RPMI7951 (cell line): ENCODE results near the gene RNF34. TPM values are rescaled to one million over a fixed set of nuclear protein-coding genes. Genes with fewer than 3 reads are reported as not detected.
A peak's percentile ranks its signal among the peaks of the same experiment; 100 is the strongest.
"Not testable (repeated sequence)": the region's sequence is repeated elsewhere in the genome, so short reads cannot be mapped to it uniquely, and the experiment has no call there.

Experiments
- DNase-seq: peaks from one replicate; pipeline ENCODE4 v3.0.0-alpha.2; 2012; ENCODE audit warnings: low read depth
- total RNA-seq: library from RNA; depleted of rRNA; stranded (reverse); fragments of >200 nt; shearing (Covaris generic); gene quantifications from 2 replicates; pipeline ENCODE4 v1.2.3, GENCODE V29; 2014; rRNA removed

The RNF34 gene, protein sequence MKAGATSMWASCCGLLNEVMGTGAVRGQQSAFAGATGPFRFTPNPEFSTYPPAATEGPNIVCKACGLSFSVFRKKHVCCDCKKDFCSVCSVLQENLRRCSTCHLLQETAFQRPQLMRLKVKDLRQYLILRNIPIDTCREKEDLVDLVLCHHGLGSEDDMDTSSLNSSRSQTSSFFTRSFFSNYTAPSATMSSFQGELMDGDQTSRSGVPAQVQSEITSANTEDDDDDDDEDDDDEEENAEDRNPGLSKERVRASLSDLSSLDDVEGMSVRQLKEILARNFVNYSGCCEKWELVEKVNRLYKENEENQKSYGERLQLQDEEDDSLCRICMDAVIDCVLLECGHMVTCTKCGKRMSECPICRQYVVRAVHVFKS
- 51.5 and 62.7 TPM in 2 replicates for total RNA-seq

DNA sequence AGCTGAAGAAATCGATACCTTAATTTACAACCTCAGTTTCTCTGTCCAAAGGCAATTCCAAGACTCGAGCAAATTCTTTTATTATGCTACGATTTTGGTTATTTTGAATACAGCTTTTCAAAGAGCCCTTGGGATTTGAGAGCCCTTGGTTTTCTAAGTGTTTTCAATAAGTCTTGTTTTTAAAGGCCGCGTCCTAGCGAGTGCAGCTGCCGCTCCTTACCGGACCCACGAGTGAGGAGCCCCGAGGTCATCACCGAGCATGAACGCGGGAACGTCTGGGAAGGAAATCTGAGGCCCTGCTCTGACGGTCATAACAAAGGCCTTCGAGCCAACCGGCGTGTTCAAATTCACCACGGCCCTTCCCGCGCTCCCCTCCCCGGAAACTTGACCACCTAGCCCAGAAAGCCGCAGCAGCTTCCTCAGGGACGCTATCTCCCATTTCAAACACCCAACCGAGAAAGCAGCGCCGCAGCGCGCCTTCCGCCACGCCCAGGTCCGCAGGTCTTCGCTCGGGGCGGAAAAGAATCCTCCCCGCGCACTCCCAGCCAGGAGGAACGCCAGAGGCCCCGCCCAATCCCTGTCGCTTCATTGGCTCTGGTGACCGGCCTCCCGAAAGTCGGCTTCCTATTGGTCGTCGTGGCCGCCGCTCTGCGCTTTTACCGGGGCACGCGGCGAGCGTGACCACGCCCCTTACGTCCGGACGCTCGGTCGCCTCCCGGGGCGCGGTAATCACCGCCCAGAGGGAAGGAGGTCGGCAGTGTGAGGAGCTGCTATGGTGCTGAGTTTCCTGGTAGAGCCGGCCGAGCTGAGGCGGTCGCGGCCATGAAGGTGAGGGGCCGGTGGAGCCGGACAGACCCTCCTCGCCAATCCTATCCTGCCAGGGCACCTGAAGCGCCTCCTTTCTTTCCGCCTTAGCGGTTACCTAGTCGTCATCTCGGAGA is at the start of gene RNF34:
RNF34 (plus strand) TSS at position 728 of the 941 bp plus-strand sequence; CDS start at position 823, 95 bp downstream.
- DNase-seq = peak; percentile 98

DNA sequence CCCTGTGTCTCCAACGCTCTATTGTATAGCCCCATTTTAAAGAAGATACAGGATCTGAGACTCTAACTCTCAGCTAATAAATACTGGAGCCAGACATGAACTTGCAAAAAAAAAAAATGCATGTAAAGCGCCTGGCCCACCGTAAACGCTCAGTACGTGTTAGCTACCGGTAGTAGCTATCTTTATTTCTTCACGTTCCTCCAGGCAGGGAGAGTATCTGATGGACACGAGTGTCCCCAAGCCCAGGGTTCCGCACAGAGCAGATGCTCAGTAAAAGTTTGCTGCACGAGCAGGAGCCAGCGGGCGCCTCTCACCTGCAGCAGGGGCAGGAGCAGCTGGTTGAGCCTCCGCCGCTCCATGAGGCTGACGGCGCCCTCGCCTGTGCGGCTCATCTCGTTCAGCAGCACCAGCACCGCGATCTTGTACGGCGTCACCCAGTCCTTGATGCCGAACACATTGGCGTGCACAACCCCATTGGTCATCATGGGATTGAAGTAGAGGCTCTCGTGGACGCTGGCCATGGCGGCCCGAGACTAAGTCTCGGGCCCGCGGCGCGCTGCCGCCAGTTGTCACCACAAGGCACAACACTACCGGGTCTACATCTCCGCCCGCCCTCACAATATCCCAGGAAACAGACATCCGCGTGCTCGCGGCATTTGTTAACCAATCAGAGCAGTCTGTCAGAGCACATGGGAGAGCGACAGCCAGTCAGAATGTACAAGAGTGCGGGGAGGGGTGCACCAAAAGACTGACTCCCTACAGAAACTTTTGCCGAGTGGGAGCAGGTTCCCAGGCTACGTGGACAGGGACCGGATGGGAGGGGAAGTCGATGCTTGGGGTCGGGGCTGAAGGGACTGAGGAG is 47.9 kb upstream of the RNF34 start, which contains the start of gene ANAPC5:
ANAPC5 (minus strand) TSS at position 592 of the 862 bp plus-strand sequence; CDS start at position 521, 71 bp downstream.
- peak; percentile 99 for DNase-seq

DNA sequence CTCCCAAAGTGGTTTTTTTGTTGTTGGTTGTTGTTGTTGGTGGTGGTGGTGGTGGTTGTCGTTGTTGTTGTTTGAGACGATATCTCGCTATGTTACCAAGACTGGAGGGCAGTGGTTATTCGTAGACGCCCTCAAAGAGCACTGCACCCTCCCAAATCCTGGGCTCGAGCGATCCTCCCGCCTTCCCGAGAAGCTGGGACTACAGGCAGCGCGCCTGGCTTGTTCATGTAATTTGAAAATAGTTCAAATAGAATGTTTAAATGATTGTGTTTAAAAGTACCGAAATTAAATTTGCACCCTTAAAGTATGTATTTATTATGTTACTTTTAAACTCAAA is 47.3 kb upstream of the RNF34 start:
- DNase-seq = no peak

DNA sequence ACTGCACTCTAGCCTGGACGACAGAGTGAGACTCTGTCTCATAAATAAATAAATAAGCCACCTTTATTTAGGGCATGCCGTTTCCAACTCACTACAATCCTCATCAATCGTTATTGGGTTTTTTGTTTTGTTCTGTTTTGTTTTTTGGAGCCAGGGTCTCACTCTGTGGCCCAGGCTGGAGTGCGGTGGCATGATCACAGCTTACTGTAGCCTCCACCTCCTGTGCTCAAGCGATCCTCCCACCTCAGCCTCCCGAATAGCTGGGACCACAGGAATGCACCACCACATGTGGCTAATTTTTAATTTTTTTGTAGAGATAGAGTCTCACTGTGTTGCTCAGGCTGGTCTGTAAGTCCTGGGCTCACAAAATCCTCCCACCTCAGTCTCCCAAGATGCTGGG is 44.1 kb upstream of the RNF34 start:
- DNase-seq = no peak

DNA sequence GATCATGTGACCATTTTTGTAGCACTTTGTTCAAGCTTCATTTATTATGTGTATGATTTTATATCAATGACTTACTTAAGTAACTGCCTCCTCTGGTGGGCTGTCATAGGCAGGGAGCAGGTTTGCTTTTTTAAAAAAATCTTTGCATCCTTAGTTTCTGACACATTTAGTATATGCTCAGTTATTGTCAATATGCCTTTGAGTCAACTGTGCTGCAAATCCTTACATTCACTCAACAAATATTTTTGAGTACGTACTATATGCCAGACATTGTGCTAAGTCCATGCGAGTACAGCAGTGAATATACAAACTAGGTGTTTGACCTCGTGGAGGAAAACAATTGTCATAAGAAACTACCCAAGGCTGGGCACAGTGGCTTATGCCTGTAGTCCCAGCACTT is 43.3 kb upstream of the RNF34 start:
- no peak for DNase-seq

DNA sequence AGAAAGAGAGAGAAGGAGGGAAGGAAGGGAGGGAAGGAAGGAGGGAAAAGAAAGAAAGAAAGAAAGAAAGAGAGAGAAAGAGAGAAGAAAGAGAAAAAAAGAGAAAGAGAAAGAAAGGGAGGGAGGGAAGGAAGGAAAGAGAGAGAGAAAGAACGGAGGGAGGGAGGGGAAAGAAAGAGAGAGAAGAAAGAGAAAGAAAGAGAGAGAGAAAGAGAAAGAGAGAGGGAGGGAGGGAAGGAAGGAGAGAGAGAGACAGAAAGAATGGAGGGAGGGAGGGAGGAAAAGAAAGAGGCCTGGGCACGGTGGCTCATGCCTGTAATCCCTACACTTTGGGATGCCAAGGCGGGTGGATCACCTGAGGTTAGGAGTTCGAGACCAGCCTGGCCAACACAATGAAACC is 42.6 kb upstream of the RNF34 start:
- DNase-seq = no peak

DNA sequence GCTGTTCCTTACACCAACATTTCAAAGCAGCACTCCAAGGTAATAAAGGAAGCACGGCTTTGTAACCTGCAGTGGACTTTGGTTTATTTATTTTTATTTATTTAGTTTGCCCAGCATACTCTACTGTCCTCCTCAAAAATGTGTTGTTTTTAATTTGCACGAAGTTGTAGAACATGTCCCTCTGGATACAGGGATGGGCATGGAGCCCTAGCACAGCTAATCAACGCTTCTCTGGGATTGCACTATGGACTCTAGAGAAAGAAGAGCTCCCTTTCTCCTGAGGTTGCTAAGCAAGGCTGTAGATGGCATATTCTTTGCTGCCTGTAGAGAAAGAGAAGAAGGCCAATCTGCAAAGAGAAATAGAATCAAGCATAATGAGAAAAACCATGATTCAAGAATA is 41.8 kb upstream of the RNF34 start:
- DNase-seq = no peak

DNA sequence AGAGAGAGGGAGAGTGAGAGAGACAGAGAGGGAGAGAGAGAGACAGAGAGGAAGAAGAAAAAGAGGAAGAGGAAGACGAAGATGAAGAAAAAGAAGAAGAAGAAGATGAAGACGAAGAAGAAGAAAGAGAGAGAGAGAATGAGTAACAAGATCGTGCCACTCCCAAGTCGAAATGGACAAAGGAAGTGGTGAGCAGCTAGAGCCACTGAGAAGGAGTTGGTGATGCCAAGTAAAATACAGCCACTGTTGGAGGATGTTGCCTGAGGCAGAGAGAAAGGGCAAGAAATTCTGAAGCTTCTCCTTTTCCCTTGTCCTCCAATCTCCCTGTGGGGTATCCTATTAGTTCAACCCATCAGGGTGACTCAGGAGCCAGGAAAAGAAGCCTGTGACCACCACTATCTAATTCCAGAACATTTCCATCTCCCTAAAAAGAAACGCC is 35.2 kb upstream of the RNF34 start:
- DNase-seq = peak; percentile 97

DNA sequence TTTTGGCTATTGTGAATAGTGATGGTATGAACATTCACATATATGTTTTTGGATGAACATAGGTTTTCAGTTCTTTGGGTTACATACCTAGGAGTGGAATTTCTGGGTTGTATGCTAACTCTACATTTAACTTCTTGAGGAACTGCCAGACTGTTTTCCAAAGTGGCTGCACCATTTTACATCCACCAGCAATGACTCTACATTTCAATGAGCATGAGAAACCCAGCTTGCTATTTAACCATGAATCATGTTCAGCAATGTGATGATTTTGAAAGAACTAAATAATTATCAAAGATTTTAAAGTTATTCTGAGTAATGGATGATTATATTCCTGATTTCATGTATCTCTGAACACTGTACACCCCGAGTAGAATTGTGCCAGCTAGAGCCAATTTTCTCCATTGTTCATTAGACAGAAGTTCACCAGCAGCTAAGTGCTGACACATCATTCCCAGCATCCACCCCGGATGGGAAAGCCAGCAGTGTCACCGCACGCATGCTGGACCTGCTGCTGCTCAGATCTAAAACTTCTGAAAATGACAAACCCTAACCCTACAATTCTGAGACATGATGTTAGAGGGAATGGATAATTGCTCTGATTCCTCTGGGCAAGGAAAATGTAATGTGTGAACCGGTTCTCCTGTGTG is 34.4 kb upstream of the RNF34 start:
- peak; percentile 40 for DNase-seq

DNA sequence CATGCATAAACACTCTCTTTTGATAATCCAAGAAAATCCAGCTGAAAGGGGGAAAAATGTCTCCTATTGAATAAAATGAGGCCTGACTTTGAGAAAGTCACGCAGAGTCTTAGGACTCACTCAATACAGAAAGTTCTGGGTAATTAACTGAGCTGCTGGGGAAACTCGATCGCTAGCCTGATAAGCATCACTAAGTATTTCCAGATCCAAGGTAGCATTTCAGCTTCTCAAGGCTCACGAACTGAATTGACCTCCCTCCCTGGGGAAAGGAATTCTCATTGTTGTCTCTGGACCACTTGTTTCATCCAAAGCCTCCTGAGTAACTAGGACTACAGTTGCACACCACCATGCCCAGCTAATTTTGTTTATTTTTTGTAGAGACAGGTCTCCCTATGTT is 33.9 kb upstream of the RNF34 start:
- peak; percentile 59 for DNase-seq

DNA sequence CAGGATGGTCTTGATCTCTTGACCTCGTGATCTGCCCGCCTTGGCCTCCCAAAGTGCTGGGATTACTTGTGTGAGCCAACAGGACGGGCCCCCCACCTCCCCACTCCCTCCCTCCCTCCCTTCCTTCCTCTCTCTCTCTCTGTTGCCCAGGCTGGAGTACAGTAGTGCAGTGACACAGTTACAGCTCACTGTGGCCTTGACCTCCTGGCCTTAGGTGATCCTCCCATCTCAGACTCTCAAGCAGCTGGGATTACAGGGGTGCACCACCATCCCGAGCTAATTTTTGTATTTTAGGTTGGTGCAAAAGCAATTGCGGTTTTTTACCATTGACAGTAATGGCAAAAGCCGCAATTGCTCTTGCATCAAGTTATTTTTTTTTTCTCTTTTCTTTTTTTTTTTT is 28.5 kb upstream of the RNF34 start:
- no peak for DNase-seq

DNA sequence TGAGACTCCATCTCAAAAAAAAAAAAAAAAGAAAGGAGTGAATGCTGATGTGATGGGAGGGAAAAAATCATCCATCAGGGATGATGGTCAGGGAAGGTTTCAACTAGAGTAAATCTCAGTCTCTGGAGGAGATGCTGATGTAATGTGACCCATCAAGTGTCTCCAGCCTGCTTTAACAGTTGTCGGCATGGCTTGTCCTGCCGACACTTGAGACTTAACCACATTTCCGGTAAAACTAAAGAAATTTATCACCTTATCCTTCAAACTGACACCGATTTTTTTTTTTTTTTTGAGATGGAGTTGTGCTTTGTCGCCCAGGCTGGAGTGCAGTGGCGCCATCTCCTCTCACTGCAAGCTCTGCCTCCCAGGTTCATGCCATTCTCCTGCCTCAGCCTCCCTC is 26.2 kb upstream of the RNF34 start:
- no peak for DNase-seq

DNA sequence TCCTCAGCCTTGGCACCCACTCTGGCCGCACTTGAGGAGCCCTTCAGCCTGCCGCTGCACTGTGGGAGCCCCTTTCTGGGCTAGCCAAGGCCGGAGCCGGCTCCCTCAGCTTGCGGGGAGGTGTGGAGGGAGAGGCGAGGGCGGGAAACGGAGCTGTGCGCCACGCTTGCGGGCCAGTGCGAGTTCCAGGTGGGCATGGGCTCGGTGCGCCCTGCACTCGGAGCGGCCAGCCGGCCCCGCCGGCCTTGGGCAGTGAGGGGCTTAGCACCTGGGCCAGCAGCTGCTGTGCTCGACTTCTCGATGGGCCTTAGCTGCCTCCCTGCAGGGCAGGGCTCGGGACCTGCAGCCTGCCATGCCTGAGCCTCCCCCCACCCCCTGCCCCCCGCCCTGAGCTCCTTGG is 25.6 kb upstream of the RNF34 start:
- not testable (repeated sequence) for DNase-seq

DNA sequence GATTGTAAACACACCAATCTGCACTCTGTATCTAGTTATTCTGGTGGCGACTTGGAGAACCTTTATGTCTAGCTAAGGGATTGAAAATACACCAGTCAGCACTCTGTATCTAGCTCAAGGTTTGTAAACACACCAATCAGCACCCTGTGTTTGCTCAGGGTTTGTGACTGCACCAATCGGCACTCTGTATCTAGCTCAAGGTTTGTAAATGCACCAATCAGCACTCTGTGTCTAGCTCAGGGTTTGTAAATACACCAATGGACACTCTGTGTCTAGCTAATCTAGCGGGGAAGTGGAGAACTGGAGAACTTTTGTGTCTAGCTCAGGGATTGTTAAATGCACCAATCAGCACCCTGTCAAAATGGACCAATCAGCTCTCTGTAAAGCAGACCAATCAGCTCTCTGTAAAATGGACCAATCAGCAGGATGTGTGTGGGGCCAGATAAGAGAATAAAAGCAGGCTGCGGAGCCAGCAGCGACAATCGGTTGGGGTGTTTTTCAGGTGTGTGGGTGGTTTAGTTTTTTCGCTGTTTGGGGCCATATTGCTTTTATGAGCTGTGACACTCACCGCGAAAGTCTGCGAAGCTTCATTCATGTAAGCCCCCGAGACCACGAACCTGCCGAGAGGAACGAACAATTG is 24.9 kb upstream of the RNF34 start:
- not testable (repeated sequence) for DNase-seq

DNA sequence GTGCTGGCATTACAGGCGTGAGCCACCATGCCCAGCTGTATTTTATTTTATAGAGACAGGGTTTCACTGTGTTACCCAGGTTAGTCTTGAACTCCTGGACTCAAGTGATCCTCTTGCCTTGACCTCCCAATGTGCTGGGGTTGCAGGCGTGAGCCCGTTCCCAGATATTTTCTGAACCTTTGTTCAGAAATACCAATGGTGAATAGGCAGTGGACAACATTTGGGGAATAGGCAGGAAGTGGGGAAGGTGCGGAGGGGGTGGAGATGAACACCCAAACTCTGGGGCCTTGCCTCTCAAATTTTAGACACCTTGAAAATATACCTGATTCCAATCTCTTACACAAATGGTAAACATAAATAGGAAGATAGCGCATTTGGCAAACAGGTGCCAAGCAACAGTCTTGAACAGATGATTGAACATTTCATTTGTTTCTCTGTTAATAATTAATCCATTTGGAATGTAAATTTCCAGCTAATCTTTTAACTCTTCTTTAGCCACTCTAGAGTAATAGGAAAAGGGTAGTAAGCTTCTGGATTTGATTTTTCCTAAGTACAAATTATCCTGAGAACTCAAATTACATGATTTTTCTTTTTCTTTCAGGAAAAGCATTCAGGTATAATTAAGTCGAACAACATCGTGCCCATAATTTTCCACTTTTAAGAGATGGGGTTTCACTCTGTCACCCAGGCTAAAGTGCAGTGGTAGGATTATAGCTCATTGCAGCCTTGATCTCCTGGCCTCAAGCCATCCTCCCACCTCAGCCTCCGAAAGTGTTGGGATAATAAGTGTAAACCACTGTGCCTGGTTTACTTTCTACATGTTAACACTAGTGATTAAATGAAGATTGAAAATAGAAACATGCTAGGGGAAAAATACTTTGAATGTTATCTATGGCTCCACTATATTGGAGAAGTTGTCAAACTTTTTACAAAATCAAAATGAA is 22.9 kb upstream of the RNF34 start:
- DNase-seq = no peak

DNA sequence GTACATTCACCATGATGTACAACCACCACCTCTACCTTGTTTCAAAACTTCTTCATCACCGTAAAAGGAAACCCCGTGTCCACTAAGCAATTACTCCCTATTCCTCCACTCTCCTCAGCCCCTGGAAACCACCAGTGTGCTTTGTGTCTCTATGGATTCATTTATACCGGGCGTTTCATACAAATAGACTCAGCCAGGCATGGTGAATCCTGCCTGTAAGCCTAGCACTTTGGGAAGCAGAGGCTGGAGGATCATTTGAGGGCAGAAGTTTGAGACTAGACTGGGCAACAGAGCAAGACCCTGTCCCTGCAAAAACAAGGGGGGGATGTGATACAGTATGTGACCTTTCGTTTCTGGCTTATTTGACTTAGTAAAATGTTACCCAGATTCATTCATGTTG is 21.2 kb upstream of the RNF34 start:
- no peak for DNase-seq

DNA sequence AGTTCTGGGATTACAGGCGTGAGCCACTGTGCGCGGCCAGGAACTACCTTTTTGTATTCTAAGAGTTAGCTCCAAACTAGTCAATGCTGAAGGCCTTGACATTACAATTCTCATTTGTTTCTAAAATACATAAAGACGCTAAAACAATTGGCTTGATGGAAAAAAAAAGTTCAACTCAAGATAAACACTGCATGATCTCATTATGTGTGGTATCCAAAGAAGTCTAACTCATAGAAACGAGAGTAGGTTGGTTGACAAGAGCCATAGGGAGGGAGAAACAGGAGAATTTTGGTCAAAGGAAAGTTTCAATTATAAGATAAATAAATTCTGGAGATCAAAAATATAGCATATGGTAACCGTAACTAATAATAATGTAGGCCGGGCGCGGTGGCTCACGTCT is 20.0 kb upstream of the RNF34 start:
- DNase-seq = no peak

DNA sequence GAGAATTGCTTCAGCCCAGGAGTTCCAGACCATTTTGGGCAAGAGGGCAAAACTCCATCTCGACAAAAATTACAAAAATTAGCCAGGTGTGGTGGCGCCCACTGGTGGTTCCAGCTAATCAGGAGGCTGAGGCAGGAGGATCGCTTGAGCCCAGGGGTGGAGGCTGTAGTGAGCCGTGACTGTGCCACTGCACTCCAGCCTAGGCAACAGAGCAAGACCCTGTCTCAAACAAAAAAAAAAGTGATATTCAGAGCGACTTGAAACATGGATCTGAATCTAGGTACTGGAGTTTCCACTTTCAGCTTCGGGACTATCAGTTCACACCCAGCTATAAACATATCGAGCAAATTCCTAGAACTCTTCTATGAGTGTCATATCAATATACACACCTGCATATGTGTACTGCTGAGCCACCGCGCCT is 16.3 kb upstream of the RNF34 start:
- DNase-seq = no peak

DNA sequence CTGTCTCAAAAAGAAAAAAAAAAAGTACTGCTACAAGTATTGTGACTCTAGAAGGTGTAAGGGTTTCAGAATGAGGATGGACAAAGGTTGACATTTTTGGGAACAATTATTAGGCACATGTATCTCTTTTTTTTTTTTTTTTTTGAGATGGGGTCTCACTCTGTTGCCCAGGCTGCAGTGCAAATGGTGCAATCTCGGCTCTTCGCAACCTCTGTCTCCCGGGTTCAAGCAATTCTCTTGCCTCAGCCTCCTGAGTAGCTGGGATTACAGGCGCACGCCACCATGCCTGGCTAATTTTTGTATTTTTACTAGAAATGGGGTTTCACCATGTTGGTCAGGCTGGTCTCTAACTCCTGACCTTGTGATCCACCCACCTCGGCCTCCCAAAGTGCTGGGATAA is 15.0 kb upstream of the RNF34 start:
- not testable (repeated sequence) for DNase-seq
